HT-29 (cell line): ENCODE measurements around the gene COTL1. TPM values are rescaled to one million over a fixed set of nuclear protein-coding genes. Genes with fewer than 3 reads are reported as not detected.
"Not testable (repeated sequence)": the region's sequence is repeated elsewhere in the genome, so short reads cannot be mapped to it uniquely, and the experiment has no call there.

ENCODE experiments used
- DNase-seq: peaks from one replicate; pipeline ENCODE4 v3.0.0-alpha.2; 2015; ENCODE audit warnings: low spot score
- total RNA-seq: library from RNA; depleted of rRNA; stranded (reverse); fragments of >200 nt; shearing (Covaris generic); gene quantifications from 2 replicates; pipeline ENCODE4 v1.2.3, GENCODE V29; 2014

Gene COTL1
- total RNA-seq, 1 experiment from 2014 or later = 105 TPM

DNA sequence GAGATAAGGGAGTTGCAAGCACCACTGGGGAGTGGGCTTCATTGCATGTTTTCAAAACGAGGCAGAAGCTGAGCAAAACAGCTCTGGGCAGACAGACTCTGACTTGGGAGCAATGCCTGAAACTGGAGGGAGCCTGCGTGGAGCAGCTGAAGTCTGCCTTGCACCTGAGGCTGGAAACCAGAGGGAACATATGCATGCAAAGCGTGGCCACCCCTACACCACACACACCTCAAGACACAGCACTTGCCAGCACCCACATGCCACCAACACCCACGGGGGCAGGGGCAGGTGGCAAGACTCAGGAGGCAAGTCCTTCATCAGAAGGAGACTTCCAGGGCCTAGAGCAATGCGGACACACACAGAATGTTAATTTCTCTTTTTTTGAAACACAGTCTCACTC is 45.8 kb downstream of the COTL1 start:
- DNase-seq = no peak

DNA sequence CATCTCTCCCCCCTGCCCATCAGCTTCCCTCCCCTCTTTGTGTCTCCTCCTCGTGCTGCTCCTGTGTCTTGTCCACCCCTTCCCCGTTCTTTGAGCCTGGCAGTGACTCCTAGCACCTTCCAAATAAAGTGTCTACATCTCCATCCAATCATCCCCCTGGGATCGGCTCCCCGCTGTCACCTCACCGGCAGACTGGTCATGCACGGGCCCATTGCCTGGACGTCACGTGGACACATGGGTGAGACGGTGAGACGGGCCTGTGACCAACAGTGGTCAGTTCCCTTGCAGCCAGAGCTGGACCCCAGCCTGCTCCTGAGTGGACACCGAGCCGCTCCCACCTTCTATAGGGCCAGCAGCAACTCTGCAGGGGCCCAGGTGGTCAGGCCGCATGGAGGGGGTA is 46.4 kb downstream of the COTL1 start:
- no peak for DNase-seq

DNA sequence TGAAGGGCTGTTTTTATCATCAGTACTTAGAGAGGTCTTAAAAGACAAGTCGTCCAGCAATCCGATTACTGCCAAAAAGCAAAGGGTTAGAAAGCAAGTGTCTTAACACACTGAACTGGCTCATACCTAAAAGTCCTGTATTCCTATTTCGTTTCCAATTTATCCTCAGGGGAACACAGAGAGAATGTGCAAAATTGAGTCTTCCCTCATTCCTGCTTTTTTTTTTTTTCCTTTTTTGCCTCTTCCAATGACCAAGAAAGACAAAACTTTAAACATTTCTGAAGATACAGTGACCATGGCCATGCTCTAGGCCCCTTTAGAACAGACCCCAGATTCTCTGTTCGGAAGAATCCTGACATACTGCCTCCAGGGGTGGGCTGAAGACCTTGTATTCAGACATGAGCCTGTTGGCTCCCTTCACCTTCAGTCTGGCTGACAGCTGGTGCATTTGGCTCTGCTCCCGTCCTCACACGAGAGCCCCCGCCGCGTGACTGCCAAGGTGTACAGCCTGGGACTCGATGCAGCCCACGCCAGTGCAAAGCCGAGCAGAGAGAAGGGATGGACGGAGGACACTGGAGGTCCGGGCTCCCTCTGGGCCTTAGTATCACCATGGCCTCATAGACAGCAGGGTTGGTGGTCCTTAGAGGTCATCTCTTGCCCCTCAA is 47.0 kb downstream of the COTL1 start:
- no peak for DNase-seq

DNA sequence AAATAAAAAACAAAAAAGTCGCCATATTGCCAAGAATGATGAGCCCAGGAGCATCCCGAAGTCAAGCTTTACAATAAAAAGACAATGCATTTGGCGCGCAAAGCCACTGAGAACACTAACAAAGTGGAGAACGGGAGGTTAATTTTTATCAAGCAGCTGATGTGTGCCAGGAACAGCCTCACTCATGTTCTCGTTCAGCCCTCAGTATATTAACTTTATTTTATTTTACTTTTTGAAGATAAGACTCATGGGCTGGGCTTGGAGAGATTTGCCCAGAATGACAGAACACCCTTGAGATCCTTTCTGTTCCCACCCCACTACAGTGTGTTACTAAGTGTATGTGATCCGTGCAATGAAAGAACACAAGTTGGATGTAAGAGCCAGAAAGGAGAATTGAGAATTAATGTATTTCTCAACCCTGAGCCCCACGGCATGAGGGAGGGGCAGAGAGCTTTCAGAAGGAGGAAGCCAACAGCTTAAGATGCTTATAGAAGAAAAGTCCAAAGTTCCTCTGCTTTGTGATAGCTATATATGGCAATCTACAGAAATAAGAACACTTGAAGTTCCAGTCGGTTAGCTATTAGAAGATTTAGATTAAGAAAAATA is 48.4 kb downstream of the COTL1 start:
- peak; percentile 17 for DNase-seq

DNA sequence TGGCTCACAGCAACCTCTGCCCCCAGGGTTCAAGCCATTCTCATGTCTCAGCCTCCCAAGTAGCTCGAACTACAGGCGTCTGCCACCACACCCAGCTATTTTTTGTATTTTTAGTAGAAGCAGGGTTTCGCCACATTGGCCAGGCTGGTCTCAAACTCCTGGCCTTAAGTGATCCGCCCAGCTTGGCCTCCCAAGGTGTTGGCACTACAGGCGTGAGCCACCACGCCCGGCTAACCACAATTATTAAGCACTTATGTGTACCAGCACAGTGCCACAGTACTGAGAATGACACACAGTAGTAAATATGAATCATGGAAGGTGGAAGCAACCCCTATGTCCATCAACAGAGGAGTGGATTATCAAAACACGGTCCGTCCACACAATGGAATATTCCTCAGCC is 49.8 kb downstream of the COTL1 start:
- DNase-seq = no peak

DNA sequence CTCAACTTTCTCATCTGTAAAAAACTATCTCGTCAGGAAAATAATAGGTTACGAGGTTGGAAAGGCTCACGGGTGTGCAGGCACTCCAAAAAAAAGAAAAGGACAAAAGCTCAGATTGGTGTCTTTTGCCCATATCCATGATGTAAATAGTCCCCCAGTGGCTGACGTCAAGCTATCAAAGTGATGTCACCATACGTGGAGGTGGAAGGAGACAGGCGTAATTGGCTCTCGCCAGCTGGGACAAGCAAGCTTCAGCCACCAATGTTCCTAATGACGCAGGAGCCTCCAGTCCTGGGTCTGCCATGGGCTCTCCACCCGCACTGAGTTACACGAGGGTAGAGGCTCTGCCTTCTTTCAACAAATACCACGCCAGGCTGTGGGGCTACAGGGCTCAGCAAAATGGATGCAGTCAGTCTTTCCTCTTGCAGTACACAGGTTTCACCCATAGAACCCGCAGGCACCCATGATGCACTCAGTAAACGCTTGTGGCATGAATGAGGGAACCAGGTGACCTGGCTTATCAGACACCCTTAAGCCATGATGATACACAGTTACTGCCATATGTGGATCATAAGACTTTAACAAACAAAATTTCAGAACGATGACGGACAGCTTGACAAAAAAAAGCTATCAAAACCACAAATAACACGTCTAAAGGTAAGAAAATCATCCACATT is 50.5 kb downstream of the COTL1 start:
- no peak for DNase-seq

DNA sequence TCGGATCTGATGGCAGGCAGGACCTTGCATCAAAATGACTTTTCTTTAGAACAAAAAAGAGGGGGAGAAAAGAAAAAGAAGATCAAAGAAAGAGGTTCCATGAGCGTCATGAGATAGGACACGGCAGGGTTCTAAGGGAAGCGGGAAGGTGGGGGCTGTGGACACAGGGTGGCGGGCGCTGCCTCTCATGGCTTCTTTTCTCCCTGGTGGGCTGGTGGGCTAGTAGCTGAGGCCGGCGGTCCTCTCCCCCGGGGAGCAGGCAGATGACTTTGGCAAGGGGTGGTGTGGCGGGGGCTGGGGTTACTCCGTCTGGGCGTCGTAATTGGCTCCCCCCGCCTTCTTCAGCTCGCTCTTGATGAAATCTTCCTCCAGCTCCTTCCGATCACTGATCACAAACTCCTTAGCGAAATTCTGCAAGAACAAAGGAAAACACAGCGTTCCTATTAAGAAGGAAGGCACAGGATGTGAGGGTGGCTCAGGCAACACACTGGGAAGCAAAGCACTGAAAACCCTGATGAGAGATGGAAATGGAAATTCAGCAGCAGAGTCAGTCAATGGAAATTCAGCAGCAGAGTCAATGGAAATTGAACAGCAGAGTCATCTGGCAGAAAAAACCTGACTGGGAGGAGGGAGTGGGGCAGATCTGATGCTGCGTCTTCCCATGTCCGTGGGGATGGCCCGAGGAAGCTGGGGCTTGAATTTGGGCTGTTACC is 51.2 kb downstream of the COTL1 start:
- no peak for DNase-seq

DNA sequence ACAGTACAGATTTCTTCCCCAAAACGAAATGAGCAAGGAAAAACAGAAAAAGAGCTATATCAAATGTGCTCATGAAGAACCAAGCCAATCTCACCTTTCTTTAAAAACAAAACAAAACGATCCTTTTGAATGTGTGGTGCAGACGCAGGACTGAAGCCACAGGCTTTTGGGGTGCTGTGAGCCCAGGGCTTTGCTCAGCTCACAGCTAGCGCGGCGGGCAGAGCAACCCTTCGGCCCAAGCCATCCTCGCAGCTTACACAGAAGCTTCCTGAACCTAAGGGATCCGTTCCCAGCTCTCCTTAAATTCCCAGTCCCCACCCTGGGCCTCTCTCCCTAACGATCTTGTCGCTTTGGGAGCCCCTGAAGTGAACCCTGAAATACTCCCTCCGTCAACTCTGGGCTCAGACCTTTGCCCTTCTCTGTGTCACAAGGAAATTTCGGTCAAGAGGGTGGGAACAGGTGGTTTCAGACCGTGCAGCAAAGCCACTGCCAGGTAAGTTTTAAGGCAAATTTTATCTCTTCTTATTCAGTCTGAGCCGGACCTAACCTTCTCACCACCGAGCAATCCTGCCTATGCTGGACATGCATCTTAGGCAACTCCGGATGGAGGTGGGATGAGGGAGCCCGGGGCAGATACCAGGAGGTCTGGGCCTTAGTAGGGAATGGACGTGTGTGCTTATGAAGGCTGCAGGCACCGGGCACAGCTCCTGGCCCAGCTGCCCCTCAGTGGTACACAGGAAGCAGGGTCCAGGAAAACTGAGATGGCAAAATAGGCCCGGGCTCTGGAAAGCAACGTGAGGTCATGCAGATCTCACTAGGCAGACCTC is 52.0 kb downstream of the COTL1 start:
- DNase-seq = no peak

DNA sequence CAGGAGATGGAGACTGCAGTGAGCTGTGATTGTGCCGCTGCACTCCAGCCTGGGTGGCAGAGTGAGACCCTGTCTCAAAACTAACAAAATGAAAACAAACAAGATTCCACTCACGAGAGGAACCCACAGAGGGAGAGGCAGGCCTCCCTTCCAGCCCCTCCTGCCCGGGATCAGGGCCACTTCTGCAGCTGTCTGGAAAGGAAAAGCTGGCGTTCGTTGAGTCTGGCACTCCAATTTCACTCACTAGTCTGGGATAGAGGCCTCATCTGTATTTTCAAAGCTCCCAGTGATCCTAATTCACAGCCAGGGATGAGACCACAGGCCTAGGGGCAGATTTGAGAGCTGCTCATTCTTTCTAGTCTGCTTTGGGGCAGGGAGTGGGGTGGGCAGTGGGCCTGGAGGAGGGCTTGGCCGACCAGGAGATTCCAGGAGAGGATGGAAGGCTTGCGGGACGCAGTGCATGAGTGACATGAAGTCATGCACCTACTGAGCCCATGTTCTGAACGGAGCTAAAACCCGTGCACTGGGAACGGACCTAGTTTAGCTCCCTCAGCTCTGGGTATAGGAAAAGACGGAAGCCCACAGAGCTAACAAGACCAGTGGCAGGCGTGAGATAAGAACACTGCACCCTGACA is 54.0 kb downstream of the COTL1 start:
- no peak for DNase-seq

DNA sequence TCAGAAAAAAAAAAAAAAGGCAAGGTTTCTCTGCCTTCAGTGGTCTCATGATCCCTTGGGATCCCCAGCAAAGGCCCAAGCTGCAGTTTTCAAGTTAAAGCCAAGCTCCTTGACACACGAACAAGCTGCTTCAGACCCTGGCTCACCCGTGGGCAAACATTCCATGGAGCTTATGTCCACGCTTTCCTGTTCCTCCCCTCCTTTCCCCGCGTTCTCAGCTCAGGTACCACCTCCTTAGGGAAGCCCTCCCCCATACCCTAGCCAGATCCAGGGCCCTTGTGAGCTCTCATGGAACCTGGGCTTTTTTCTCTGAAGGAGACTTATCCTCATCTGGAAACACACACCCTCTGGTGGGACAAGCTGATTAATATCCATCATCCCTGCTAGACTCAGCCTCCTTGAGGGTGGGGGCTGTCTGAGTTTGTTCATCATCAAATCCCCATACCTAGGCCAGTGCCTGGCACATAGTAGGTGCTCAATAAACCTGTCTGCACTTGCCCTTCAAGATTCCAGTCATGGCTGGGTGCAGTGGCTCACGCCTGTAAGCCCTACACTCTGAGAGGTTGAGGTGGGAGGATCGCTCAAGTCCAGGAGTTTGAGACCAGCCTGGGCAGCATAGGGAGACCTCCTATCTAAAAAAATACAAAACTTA is 54.7 kb downstream of the COTL1 start:
- no peak for DNase-seq

DNA sequence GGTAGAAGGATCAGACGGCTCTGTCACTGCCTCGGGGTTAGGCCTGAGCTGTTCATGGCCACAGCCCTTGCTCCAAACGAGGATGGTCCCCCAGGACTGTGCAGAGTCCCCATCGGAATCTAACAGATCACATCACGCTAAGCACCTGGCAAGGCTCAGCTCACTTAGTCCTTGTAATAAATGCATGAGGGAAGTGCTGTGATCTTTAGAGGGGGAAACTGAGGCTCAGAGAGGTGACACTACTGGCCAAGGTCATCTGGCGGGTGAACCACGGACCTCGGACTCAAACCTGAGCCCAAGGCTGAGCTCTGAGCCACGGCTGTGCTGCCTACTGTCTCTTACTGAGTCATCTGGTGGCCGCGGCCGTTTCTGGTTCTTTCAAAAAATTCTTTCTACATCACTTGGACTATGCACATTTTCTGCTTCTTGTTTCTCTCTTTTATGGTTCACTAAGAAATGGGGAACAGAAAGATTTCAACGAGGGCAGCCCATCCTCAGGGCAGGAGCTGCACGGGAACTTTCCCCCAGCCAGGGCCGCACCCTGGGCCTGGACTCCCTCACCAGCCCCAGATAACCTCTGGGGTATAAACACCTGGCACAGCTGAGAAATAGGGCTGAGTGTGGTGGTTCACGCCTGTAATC is 55.6 kb downstream of the COTL1 start:
- no peak for DNase-seq

DNA sequence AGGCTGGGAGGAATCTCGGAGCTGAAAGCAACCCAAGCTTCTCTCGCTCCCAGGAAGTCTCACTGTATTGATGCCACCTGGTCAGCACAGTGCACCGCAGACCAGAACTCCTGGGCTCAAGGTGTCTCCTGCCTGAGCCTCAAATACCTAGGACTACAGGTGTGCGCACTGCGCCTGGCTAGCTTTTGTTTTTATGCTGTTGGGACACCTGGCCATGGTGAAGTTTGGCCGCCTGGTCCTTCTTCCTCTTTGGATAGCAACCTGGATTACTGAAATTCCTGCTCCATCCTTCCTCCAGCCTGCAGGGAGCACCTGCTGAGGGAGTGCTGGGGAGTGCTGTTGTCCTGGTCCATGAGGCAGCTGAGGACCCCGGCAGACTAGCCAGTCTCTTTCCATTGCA is 56.6 kb downstream of the COTL1 start:
- no peak for DNase-seq

DNA sequence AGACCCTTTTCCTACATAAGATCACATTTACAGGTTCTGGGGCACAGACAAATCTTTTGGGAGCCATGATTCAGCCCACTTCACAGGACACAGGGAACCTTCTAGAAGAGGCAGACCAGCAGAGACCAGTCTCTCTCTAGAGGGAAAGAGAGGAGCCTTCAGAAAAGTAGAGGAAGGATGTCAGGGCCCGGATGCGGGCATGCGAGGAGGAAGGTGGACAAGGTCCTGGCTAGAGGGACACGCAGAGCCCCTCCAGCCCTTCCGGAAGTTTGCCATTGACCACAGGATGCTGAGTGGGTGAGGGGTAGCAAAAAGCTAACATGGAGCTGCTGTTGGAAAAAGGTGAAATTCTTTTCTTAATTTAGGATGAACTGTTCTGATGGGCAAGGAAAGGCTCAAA is 57.6 kb downstream of the COTL1 start:
- no peak for DNase-seq

DNA sequence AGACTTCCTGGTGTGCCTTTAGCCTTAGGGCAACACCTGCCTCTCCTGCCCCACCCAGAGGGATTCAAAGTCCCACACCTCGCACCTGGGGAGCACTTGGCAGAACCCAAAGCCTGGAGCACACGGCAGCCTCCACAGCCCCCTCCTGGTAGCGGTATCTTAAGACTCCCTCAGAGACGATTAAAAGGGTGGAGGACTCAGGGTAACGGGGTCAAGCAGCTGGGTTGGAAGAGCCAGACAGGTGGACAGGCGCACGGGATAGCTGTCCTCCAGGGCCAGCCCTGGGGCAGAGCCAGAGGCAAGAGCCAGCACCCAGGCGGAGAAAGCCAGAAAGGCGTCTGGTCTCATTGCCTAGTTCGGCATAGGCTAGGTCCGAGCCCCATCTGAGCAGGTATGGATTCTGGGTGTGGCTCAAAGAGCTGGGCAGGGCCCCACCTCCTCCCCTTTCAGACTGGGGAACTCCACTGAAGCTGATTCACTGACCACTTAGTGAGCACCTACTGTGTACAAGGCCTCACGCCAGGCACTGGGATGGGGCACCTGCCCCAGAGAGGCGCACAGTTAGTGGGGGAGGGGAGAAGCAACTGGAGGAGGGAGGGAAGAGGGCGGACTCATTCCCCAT is 58.5 kb downstream of the COTL1 start:
- no peak for DNase-seq

DNA sequence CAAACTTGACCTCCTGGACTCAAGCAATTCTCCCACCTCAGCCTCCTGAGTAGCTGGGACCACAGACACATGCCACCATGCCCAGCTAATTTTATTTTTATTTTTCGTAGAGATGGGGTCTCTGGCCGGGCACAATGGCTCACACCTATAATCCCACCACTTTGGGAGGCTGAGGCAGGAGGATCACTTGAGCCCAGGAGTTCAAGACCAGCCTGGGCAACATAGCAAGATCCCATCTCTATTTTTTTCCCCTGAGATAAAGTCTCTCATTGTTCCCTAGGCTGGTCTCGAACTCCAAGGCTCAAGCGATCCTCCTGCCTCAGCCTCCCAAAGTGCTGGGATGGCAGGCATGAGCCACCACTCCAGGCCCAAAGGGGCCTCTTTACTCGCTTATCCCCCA is 59.0 kb downstream of the COTL1 start:
- not testable (repeated sequence) for DNase-seq

DNA sequence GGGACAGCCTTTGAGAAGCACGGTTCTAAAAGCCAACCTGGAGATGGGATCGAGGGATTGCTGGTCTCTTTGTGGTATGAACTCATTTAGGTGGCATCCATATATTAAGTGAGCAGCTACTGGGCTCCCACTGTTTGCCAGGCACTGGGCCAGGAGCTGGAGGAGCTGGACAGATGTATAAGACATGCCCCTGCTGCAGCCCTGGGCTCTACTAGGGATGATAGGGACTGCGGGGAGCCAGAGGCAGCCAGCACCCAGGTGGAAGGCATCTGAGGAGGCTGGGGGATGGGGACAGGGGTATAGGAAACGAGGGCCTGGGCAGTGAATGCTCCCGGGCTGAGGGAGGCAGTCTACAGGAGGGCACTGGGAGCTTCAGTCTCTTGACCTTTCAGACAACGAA is 60.4 kb downstream of the COTL1 start:
- no peak for DNase-seq

DNA sequence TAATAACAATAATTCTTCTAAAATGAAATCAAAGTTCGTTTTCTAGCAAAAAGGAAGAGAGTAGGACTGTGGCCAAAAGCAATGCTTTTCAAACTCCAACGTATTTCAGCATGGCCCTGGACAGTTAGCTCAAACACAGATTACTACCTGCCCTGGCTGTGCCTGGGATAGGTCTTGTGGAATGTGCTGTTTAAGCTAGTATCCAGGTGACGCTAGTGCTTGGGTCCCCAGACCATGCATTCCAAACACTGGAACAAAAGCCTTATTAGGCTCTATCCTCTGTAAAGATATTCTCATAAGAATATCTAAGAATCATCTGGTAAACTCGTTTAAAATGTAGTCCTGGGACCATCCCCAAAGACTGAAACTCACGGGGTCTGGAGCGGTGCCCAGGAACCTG is 60.8 kb downstream of the COTL1 start:
- DNase-seq = no peak

DNA sequence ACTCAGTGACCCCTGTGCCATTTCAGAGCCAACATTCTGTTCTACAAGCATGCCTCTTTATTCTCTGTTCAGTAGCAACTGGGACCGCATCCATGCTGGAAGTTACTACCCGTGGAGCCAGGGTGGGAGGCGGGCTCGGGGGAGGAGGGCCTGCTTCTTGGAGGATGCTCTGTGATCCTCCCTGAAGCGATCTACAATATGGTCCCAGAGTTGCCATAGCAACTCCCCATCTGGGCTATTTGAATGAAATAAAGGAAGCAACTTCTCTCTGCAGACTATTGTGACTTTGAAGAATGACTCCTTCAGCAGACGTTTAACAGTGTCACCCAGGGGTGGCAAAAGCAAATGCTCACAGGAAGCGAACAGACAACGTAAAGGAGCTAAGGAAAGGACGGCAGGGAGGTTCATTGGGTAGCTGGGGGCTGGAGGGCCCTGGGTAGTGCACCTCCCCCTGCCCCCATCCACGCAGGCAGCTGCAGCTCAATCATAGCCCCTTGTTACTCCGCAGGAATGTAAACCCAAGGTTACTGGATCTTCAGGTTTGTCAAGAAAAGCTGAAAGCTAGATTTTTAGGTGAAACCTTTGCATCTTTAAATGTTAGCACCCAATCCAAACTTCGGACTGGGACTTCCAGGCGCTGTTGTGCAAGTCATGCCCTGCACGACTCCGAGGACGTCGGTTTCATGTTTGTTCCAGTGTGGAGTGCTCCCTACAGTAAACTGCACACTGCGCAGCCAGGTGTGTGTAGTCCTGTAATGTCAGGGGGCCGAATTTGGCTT is 62.3 kb downstream of the COTL1 start:
- no peak for DNase-seq
